Stimulated activated CD8-positive, alpha-beta memory T cell treated with anti-CD3 and anti-CD28 coated beads, Interleukin-7, amount 100 ng/mL, for 48 hours (primary cell): Measurements from ENCODE around the gene SF3A1.

Experiments
- DNase-seq, 2 donors: peaks; one replicate each; pipeline ENCODE4 v3.0.0-alpha.2; 2020; ENCODE audit warnings: low read depth in 1 of 2; ENCODE audit errors: extremely low read depth in 1 of 2

Gene SF3A1

GRCh38 chr22:30289141-30289979 lies 67.3 kb downstream of the SF3A1 start, which contains the start of gene CASTOR1:
TSS of gene CASTOR1 (minus strand) at chr22:30289505. CDS start at chr22:30289497, 8 bp downstream.
- DNase-seq: peak; percentile 83 to 93

- DNase-seq: no peak
These were observed 68.1 kb downstream of the SF3A1 start for GRCh38 chr22:30288419-30289140.

- peak; percentile 61 to 84 for DNase-seq
These were observed 68.9 kb downstream of the SF3A1 start for GRCh38 chr22:30287648-30288418.

DNA sequence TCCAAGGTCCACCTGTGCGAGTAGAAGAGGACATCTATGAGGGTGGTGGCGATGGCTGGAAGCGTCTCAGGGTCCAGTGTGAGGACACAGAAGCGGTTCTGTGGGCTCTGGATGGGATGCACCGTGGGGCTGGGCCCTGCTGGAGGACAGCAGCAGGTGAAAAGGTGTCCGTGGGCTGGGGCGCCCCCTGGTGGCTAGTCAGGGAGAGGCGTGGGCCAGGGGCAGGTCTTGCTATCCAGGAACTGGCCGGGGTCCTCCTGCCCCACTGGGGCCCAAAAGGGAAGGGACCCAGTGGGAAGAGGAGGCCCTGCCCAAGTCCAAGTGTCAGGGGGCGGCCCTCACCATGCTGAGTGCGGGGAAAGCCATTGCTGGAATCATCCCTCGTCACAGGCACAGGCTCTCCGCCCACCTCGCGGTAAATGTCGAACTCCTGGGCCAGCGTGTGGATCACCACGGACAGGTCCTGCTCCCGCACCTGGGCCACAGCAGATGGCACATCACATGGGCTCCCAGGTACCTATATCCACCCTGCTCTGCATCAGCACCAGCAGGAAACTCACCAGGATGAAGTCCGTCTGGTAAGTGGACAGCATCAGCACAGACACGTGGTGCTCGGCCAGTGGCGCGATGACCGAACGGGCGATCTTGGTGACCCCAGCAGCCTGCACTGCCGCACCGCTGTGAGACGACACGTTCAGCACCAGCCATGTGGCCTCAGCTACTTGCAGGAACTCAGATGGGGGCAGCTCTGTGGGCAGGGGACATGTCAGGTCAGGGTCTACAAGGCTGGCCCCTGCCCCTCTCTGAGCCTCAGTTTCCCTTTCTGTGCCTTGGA lies 69.7 kb downstream of the SF3A1 start:
- DNase-seq: peak; percentile 72 to 73

DNA sequence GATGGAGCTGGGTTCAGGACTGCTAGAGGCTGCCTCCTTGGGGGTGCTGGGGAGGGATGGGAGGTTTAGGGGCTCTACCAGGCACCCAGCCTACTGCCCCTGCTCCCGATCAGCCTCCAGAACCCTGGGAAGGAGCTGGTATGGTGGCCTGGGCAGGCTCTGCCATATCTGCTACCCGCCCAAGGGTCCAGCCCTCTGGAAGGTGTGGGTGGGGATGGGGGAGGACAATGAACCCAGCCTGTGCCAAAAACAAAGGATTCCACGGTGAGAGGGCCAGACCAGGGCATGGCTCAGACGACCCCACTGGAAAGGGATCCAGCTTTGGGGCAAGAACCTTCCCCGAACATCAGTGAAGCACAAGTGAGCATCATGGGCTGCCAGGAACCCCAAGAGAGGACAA lies 70.4 kb downstream of the SF3A1 start:
- DNase-seq: no peak

GRCh38 chr22:30285846-30286200 lies 70.9 kb downstream of the SF3A1 start:
- no peak for DNase-seq

GRCh38 chr22:30285176-30285845 lies 71.4 kb downstream of the SF3A1 start:
- no peak for DNase-seq

- no peak for DNase-seq
These were observed 72.0 kb downstream of the SF3A1 start for GRCh38 chr22:30284666-30285065.

DNA sequence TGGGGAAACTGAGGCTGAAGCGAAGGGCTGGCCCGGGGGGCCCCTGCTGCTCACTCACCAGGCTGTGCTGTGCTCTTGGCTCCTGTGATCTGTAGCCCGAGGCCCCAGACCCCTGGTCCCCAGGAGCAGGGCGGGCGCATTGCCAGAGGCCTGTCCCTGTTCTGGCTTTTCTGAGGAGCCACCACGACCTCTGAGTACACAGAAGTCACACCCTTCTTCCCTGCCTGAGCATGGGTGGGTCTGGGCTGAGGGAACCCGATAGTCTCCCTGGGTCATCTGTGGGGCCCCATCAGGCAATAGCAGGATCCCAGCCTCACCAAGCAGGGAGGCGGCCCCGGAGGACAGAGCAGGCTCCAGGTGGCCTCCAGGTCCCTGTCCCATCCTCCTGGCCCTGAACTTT lies 72.5 kb downstream of the SF3A1 start:
- no peak for DNase-seq

GRCh38 chr22:30283342-30283741 lies 73.4 kb downstream of the SF3A1 start:
- DNase-seq: no peak

- DNase-seq: no peak
These were observed 74.1 kb downstream of the SF3A1 start for GRCh38 chr22:30282616-30283046.
